Suprapubic skin (tissue), 3 donors: Measurements from ENCODE around the gene LHX6.

Source experiments
- POLR2A ChIP-seq, 2 donors: fragments of 450-650 bp; IDR thresholded peaks; one replicate each; pipeline ENCODE4 v1.6.1; 2017; ENCODE audit warnings: antibody characterized with exemption in 2 of 2, mild to moderate bottlenecking in 2 of 2, moderate library complexity in 2 of 2
- TF ChIP-seq, protein P1 (sequence below), 2 donors: fragments of 200-600 bp in 1 of 2; fragments of 450-650 bp in 1 of 2; sonication (generic) in 1 of 2; IDR thresholded peaks; one replicate each; pipeline ENCODE4 v1.5.1; 2016 to 2019; ENCODE audit warnings: antibody characterized with exemption in 2 of 2, mild to moderate bottlenecking in 1 of 2, moderate library complexity in 1 of 2

DNA sequence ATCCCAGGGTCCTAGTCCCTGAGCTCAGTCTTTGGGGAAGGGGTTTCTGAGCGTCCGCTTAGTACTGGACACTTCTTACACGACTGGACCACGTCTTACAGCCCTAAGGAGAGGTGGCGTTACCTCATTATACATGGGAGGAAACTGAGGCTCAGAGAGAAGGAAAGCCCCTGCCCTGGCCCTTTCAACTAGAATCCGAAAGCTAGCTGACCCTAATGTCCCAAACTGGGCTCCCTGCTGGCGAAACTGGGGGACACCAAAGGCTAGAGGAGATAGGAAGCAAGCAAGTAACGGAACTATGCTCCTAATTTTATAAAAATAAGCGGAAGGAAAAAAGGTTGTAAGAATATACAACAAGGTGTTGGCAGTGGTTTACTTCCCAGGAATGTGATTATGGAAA, 14.2 kb downstream of the LHX6 start:
- TF ChIP-seq, protein P1, sequence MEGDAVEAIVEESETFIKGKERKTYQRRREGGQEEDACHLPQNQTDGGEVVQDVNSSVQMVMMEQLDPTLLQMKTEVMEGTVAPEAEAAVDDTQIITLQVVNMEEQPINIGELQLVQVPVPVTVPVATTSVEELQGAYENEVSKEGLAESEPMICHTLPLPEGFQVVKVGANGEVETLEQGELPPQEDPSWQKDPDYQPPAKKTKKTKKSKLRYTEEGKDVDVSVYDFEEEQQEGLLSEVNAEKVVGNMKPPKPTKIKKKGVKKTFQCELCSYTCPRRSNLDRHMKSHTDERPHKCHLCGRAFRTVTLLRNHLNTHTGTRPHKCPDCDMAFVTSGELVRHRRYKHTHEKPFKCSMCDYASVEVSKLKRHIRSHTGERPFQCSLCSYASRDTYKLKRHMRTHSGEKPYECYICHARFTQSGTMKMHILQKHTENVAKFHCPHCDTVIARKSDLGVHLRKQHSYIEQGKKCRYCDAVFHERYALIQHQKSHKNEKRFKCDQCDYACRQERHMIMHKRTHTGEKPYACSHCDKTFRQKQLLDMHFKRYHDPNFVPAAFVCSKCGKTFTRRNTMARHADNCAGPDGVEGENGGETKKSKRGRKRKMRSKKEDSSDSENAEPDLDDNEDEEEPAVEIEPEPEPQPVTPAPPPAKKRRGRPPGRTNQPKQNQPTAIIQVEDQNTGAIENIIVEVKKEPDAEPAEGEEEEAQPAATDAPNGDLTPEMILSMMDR (IDR thresholded peaks at IDR 0.05): no peak
- TF ChIP-seq POLR2A (IDR thresholded peaks at IDR 0.05): no peak
